GM12878 (cell line): ENCODE measurements around the gene AKAP14. TPM values are rescaled to one million over a fixed set of nuclear protein-coding genes. Genes with fewer than 3 reads are reported as not detected.

ENCODE experiments used
- ATAC-seq: fragments of 200-7000 bp; cut with Tn5 transposase; 3 replicates; pipeline ENCODE4 v1.9.1; 2020; ENCODE audit warnings: mild to moderate bottlenecking, moderate library complexity
- BruUV-seq: library from RNA; stranded (reverse); fragments of 400-500 nt; replicated peaks from 2 replicates; lab custom pipeline; 2021; lab: Mats Ljungman, UMichigan
- CTCF ChIA-PET: fragments of 300-600 bp; sonication (Branson Sonifier 250); formaldehyde crosslinking; extraction: SDS; loops from one replicate; lab custom pipeline; 2021; ENCODE audit warnings: inconsistent platforms; lab: Yijun Ruan, JAX
- POLR2A ChIA-PET: fragments of 350-600 bp; formaldehyde crosslinking; extraction: SDS; loops from one replicate; lab custom pipeline; 2021; ENCODE audit warnings: inconsistent platforms; lab: Charles Lee
- RAD21 ChIA-PET: fragments of 300-600 bp; sonication (Branson Sonifier 250); formaldehyde crosslinking; loops from one replicate; lab custom pipeline; 2023; ENCODE audit warnings: antibody characterized with exemption; ENCODE audit not compliant: unreplicated experiment; lab: Charles Lee
- SMC1A ChIA-PET: fragments of 300-600 bp; sonication (Branson Sonifier 250); formaldehyde crosslinking; loops from one replicate; lab custom pipeline; 2023; ENCODE audit not compliant: unreplicated experiment, uncharacterized antibody; lab: Charles Lee
- DNase-seq: peaks from one replicate; pipeline ENCODE4 v3.0.0-alpha.2; 2011; ENCODE audit warnings: low read depth, low spot score
- FAIRE-seq: peaks from 3 replicates; lab custom pipeline; 2011; peaks lifted over from hg19 to GRCh38; lab: Jason Lieb, UNC
- H2AFZ ChIP-seq: 2 replicates; pipeline ENCODE4 v1.6.0; 2011; ENCODE audit warnings: low read depth, low read length, control low read depth; ENCODE audit not compliant: control insufficient read depth
- H3K27ac ChIP-seq: 2 replicates; pipeline ENCODE4 v1.5.1; 2011; ENCODE audit warnings: control low read depth; ENCODE audit not compliant: control insufficient read depth, insufficient read depth
- H3K27me3 ChIP-seq, 2 experiments: replicated peaks in 1 of 2; 2 replicates each; pipeline versions ENCODE4 v1.6.0 to v1.6.1; 2011; ENCODE audit warnings: low read length in 1 of 2; ENCODE audit not compliant: control insufficient read depth in 2 of 2, insufficient read depth in 2 of 2
- H3K36me3 ChIP-seq, 2 experiments: 2 replicates each; pipeline ENCODE4 v1.5.1; 2011; ENCODE audit warnings: low read length in 1 of 2; ENCODE audit not compliant: control insufficient read depth in 2 of 2, insufficient read depth in 2 of 2
- H3K4me1 ChIP-seq: 2 replicates; pipeline ENCODE4 v1.6.1; 2011; ENCODE audit warnings: mild to moderate bottlenecking, low read length, moderate library complexity, mixed read lengths; ENCODE audit not compliant: control insufficient read depth, insufficient read depth
- H3K4me2 ChIP-seq: 2 replicates; pipeline ENCODE4 v1.6.0; 2011; ENCODE audit warnings: control low read depth; ENCODE audit not compliant: control insufficient read depth, insufficient read depth
- H3K4me3 ChIP-seq: fragments of 200-600 bp; sonication (generic); 2 replicates; pipeline ENCODE4 v1.5.1; 2016
- H3K79me2 ChIP-seq: 2 replicates; pipeline ENCODE4 v1.6.0; 2011; ENCODE audit warnings: low read length; ENCODE audit not compliant: control insufficient read depth, insufficient read depth
- H3K9ac ChIP-seq: 2 replicates; pipeline ENCODE4 v1.8.0; 2011; ENCODE audit warnings: low read length, control low read depth, mixed read lengths; ENCODE audit not compliant: control insufficient read depth, insufficient read depth
- H3K9me3 ChIP-seq: replicated peaks from 3 replicates; pipeline ENCODE4 v1.5.1; 2011; ENCODE audit warnings: mild to moderate bottlenecking, low read length; ENCODE audit not compliant: control insufficient read depth, insufficient read depth
- H4K20me1 ChIP-seq: 2 replicates; pipeline ENCODE4 v1.6.0; 2011; ENCODE audit not compliant: control insufficient read depth, insufficient read depth
- BACH1 ChIP-seq: fragments of 450-650 bp; IDR thresholded peaks from 2 replicates; pipeline ENCODE4 v1.6.1; 2017; ENCODE audit warnings: mild to moderate bottlenecking, borderline replicate concordance
- E2F4 ChIP-seq: IDR thresholded peaks from 2 replicates; pipeline ENCODE4 v1.6.1; 2012; ENCODE audit warnings: low read depth, low read length, improper control_type of control experiment
- EGR1 ChIP-seq, 2 experiments: IDR thresholded peaks; 1 replicate in 1 of 2; 2 replicates in 1 of 2; pipeline ENCODE4 v1.6.1; 2011 to 2012; ENCODE audit warnings: low read depth in 2 of 2, low read length in 2 of 2, borderline replicate concordance in 1 of 2, mild to moderate bottlenecking in 1 of 2, moderate library complexity in 1 of 2
- IRF4 ChIP-seq: IDR thresholded peaks from 2 replicates; pipeline ENCODE4 v1.6.1; 2011; ENCODE audit warnings: low read depth, low read length
- NFYA ChIP-seq: IDR thresholded peaks from 2 replicates; pipeline ENCODE4 v1.6.1; 2011; ENCODE audit warnings: low read depth, mild to moderate bottlenecking, low read length, improper control_type of control experiment, borderline replicate concordance
- NFYB ChIP-seq: IDR thresholded peaks from 2 replicates; pipeline ENCODE4 v1.6.1; 2011; ENCODE audit warnings: low read depth, mild to moderate bottlenecking, low read length, improper control_type of control experiment, moderate library complexity; ENCODE audit not compliant: insufficient read depth
- PBX3 ChIP-seq: IDR thresholded peaks from 2 replicates; pipeline ENCODE4 v1.6.1; 2011; ENCODE audit warnings: mild to moderate bottlenecking, low read depth, low read length, moderate library complexity; ENCODE audit not compliant: insufficient replicate concordance
- RBBP5 ChIP-seq: fragments of 200-600 bp; sonication (generic); conservative IDR thresholded peaks from 2 replicates; pipeline ENCODE4 v1.6.1; 2016
- RELA ChIP-seq: fragments of 450-650 bp; IDR thresholded peaks from 2 replicates; pipeline ENCODE4 v1.8.0; 2014; ENCODE audit warnings: borderline replicate concordance; ENCODE audit not compliant: partially characterized antibody
- TARDBP ChIP-seq: IDR thresholded peaks from 2 replicates; pipeline ENCODE4 v1.6.1; 2016; ENCODE audit warnings: borderline replicate concordance
- TCF7 ChIP-seq: IDR thresholded peaks from 2 replicates; pipeline ENCODE4 v1.6.1; 2014; ENCODE audit warnings: antibody characterized with exemption, borderline replicate concordance
- USF1 ChIP-seq: IDR thresholded peaks from 2 replicates; pipeline ENCODE4 v1.6.1; 2011; ENCODE audit warnings: borderline replicate concordance, low read depth, mild to moderate bottlenecking, moderate library complexity, mixed read lengths, low read length; ENCODE audit not compliant: insufficient read depth; ENCODE audit errors: extremely low read length
- ZBTB4 ChIP-seq: fragments of 450-650 bp; formaldehyde crosslinking; IDR thresholded peaks from 2 replicates; pipeline ENCODE4 v1.4.0; 2022; ENCODE audit warnings: mild to moderate bottlenecking, moderate library complexity
- ZNF217 ChIP-seq: fragments of 450-650 bp; IDR thresholded peaks from 2 replicates; pipeline ENCODE4 v1.6.1; 2017; ENCODE audit warnings: antibody characterized with exemption, mild to moderate bottlenecking
- ZNF384 ChIP-seq: IDR thresholded peaks from 2 replicates; pipeline ENCODE4 v1.6.1; 2012; ENCODE audit warnings: low read depth, mild to moderate bottlenecking, low read length, improper control_type of control experiment, borderline replicate concordance
- WGBS: methylation state at CpG from one replicate; pipeline ENCODE4 v1.1.6; 2016; ENCODE audit warnings: low lambda C conversion rate; ENCODE audit not compliant: insufficient replicate concordance, insufficient coverage; ENCODE audit errors: missing lambda C conversion rate; 5-methylcytosine and 5-hydroxymethylcytosine counted together
- in situ Hi-C: fragments of 300-500 bp; cut with MboI; formaldehyde crosslinking; loops from 9 replicates; pipeline ENCODE4 v1.14.3; 2018; ENCODE audit warnings: mixed read lengths
- intact Hi-C: fragments of 100-400 bp; cut with micrococcal nuclease; formaldehyde crosslinking; loops from one replicate; pipeline ENCODE4 v1.14.2; 2022; ENCODE audit not compliant: unreplicated experiment
- polyA plus RNA-seq, 11 experiments: library from polyadenylated mRNA; depleted of rRNA in 4 of 11; unstranded in 6 of 11; stranded (reverse) in 5 of 11; fragments of >200 nt; fragmentation: Nextera tagmentation in 4 of 11; fragmentation: Illumina TruSeq in 1 of 11; extraction: Ambion mirVana in 4 of 11; extraction: Trizol in 1 of 11; gene quantifications; 1 replicate in 1 of 11; 2 replicates in 10 of 11; pipeline versions ENCODE4 v1.2.1 to v1.2.3, GENCODE V29; 2011 to 2016; ENCODE audit warnings: inconsistent platforms in 2 of 11, missing spikeins in 2 of 11, low read depth in 1 of 11
- total RNA-seq, 4 experiments: library from RNA; depleted of rRNA in 3 of 4; stranded (reverse); fragments of >200 nt in 3 of 4; fragmentation: Illumina TruSeq in 1 of 4; extraction: Trizol in 1 of 4; gene quantifications; 2 replicates each; pipeline versions ENCODE4 v1.2.1 to v1.2.3, GENCODE V29; 2013 to 2021

AKAP14 gene
- total and polyA plus RNA-seq, 10 of the 15 experiments (the other 5 are each of a cell fraction or from before 2014, with no cell fraction given) = not detected

- 68% methylated on average over 1 of the region's 2 CpGs for WGBS
- ATAC-seq (no peak), DNase-seq (no peak), FAIRE-seq (no peak)
- Histone ChIP-seq H3K36me3 (peaks cover 0 to 4% of the 10 kb centered on the region in 2 experiments; a peak in 1 of 4 replicates), H3K9me3 (no peaks in the 10 kb centered on the region), H3K4me1 (peaks cover 10% of the 10 kb centered on the region), H4K20me1 (no peaks in the 10 kb centered on the region), H3K4me2 (no peak overlapping the region), H3K79me2 (peaks cover under 1% of the 10 kb centered on the region), H3K9ac (no peak overlapping the region), H3K27ac (no peak overlapping the region), H2AFZ (no peak overlapping the region), H3K4me3 (no peak overlapping the region), H3K27me3 (no peaks in the 10 kb centered on the region)
- in situ Hi-C loops (no loop called here), intact Hi-C loops (no loop called here)
- ChIA-PET CTCF (interaction anchor here (0.6 to 2.8 kb wide), 14 partner anchors 9 to 680 kb away, joined by 3 to 8 read pairs (median 4); no protein-coding TSS in a partner anchor), POLR2A (interaction anchor here (0.6 to 0.7 kb wide), 4 partner anchors 9 to 625 kb away, joined by 3 to 5 read pairs (median 4); no protein-coding TSS in a partner anchor), SMC1A (interaction anchor here (0.5 to 1.6 kb wide), 4 partner anchors 37 to 269 kb away, joined by 3 to 4 read pairs (median 3); partner anchors contain the start of gene RPL39), RAD21 (interaction anchor here (0.8 to 1.3 kb wide), 5 partner anchors 10 to 125 kb away, joined by 3 to 5 read pairs (median 4); partner anchors contain the start of gene RPL39)
- no TSS peak for BruUV-seq
- TF ChIP-seq BACH1 (no peak), ZNF217 (no peak), ZNF384 (no peak), NFYB (no peak), TARDBP (no peak), EGR1 (IDR thresholded peaks at IDR 0.05; ENCODE audit: borderline replicate concordance in 1 of 2, low read depth in 2 of 2, low read length in 2 of 2) (no peak), ZBTB4 (CRISPR knock-in tag) (no peak), RELA (no peak), PBX3 (no peak), TCF7 (no peak), USF1 (no peak), NFYA (no peak), E2F4 (no peak), IRF4 (no peak), RBBP5 (no peak)
These were observed 17.0 kb upstream of the AKAP14 start for GRCh38 chrX:119878740-119879139.
